Glomerular endothelial cell (primary cell): ENCODE data around the gene GPR87. TPM values are rescaled to one million over a fixed set of nuclear protein-coding genes. Genes with fewer than 3 reads are reported as not detected.

Experiments
- DNase-seq: peaks from one replicate; pipeline ENCODE4 v3.0.0-alpha.2; 2011; ENCODE audit warnings: low read depth, low spot score; ENCODE audit errors: extremely low read depth
- total RNA-seq: library from RNA; depleted of rRNA; stranded (reverse); fragments of >200 nt; gene quantifications from 2 replicates; pipeline ENCODE4 v1.2.3, GENCODE V29; 2015

Gene GPR87
- total RNA-seq, 1 donor from 2014 or later = 0.53 TPM

DNA sequence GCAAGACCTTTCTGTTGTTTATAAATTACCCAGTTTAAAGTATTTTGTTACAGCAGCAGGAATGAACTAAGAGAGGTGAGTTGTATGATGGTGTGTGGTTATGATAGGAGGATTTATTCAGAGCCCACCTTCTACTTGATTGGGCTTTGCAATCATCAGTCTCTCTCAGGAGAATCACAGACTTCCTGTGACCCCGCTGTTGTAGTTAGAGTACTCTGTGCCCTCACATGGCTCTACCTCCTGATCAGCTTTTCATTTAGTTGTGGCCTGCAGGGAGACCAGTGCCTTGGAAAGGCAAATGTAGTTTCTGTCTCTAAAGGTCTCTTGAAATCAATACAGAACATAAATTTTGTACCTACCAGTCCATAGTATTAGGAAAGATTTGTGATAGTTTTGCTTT is 30.7 kb downstream of the GPR87 start:
- no peak for DNase-seq

DNA sequence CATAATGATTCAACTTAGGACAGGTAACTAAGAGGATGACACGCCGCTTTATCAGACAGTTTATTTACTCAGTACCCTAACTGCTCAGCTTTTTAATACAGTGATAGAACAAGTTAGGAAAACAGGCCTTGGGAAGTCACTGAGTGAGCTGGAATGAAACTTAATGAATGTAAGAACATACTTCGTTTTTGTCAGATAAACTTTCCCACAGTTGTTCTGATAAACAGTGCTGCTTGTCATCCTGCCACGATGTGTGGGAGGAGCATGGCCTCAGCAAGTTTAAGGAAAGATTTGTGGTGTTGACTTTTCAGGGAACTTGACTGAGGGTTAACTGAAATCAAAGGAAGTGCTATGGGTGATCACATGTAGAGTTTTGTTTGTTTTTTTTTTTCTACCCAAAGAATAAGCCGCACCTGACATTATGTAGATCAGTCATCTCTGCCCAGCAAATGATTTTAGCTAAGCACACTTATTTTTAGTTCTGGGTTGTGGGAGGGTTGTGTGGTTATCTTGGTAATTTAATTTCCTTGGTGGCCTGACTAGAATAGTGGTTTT is 32.6 kb downstream of the GPR87 start:
- DNase-seq = no peak

DNA sequence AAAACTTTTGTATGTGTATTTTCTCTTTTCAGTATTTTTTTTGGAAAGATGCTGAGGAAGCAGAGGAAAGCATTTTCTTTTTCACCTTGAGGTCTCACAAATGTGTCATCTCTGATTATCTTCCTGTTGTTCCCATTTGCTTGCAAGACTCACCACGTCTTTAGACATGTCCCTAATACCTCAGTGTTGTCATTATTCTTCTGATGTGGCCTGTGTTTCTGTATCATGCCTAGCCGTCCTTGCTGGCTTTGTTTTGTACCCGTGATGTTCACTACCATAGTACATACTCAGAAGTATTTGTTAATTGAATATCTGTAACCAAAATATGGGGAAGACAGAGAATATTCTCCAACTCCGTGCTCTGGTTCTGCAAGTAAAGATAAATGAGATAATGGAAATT is 33.2 kb downstream of the GPR87 start:
- no peak for DNase-seq

DNA sequence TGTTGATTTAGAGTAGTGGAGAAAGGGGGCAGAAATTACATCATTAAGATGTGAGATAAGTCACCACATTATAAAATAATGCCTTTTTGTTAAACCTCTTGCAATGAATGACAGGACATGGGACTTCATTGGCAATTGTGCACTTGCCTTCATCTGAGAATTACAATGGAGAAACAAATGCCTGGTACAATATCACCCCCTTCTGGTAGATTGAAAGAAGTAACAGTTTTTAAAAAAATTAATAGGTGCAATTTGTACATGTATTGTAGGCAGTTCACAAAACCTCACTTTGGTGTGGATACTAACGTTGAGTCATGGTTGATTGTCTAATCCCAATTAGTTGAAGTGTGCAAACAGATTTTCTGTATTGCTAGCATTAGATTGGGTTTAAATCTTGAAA is 33.7 kb downstream of the GPR87 start:
- DNase-seq = peak; percentile 50

- no peak for DNase-seq
Observed at GRCh38 chr3:151281671-151282324, 34.8 kb downstream of the GPR87 start.

- DNase-seq = no peak
Observed at GRCh38 chr3:151278230-151278629, 38.4 kb downstream of the GPR87 start, which contains the start of gene P2RY14. Gene P2RY14 (minus strand): TSS chr3:151278542. CDS start chr3:151214316, 64,226 bp downstream.

DNA sequence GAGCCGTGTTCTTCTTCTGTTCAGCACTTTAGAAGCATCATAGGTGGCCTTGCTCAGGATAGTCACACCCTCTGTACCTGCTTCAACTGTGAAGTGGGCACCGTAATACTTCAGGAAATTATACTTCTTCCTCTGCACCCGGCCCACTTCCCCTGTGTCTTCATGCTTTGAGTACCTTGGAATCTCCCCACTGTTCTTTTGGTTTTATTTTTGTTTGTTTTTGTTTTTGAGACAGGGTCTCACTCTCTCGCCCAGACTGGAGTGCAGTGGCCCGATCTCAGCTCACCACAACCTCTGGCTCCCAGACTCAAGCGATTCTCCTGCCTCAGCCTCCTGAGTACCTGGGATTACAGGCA is 40.0 kb downstream of the GPR87 start:
- DNase-seq = no peak

DNA sequence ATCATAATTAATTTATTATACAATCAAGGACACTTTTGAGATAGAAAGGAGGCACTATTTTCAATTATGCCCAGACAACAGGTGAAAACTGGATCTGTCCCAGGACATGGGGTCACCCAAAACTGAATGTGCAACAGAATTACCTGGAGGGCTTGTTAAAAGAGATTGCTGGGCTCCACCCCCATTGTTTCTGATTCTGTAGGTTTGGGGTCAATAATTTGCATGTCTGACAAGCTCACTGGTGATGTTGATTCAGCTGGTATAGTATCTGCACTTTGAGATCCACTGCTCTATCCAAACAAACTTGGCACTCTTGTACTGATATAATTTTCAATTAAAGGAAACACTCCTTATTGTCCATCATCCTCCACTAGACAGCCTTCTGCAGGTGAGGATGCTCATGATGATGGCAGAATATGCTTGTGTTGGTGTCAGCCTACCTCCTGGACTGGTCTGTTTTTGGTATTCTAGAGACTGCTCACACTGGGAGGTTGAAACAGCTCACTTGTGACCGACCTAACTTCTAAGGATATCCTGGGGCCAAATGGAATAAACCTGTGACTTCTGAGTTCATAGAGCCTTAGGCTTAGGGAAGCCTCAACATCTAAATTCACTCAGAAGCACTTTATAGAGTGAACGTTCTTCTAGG is 40.5 kb downstream of the GPR87 start:
- DNase-seq = no peak

DNA sequence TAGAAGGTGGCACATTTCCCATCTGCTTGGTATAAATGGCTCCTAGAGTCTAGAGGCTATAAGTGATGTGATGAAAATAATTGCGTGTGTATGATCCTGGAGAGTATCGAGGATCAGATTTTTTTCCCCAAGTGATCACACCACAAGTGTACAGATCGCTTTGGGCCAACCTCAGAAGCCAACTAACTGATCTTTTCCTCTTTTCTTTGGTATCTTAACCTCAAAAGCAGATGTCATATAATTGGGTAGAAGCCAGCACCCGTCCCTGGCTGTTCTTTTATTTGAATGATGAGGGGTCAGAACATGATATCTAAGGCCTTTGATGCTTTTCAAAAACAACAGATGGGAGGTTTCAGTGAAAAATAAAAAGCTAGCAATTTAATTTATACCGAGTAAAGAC is 41.5 kb downstream of the GPR87 start:
- DNase-seq = no peak

DNA sequence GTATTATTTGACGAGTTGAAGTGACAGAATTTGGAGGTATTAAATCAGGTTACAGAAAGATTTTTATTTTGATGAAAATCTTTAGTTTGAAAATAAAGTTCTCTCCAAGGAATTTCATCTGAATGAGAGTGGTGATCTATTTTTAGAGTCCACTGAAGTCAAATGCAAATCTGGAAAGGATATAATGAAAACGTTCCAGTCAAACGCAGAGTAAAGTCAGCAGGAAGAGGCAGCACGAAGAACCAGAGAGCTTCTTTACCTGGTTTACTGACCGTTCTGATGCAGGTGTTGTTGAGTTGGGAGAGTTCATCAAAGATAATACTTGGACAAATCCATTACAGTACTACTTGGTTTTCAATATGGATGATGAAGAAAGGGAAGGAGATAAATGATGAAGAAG is 47.0 kb downstream of the GPR87 start:
- DNase-seq = no peak

GRCh38 chr3:151268267-151269235 is 48.1 kb downstream of the GPR87 start:
- no peak for DNase-seq

DNA sequence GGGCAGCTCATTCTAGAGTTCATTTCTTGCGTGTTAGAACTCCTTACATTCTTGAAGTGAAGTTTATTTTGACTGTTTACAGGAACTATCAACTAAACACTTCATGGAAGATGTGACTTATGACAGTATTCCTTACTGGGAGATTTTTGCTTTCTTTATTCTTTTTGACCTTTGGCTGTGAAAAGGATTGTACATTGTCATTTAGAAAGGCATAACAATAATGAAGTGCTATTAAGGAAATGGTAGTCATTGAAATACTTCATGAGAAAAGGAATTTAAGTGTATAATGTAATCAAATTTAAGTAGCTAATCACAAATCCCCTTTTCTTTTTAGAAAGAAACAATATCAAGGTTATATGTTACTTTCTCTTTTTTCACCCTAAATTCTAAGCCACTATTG is 49.6 kb downstream of the GPR87 start:
- no peak for DNase-seq

GRCh38 chr3:151265866-151266265 is 50.8 kb downstream of the GPR87 start:
- no peak for DNase-seq

DNA sequence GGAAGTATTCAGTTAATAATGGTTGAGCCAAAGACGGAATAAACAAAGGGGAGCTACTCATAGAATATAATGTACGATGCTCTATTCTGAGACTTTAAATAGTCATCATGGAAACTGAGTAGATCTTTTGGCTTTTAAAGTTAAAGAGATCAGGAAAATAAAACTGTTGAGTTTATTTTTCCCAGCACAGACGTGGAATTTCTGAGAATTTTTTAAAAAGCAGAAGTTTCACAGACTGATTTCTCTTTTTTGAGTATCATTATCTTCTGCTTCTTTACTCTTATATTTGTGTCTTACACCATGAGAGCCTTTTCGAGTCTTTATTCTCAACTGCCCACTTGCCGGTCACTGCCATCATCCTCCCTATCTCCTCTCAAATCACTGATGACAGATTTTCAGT is 51.5 kb downstream of the GPR87 start:
- no peak for DNase-seq

DNA sequence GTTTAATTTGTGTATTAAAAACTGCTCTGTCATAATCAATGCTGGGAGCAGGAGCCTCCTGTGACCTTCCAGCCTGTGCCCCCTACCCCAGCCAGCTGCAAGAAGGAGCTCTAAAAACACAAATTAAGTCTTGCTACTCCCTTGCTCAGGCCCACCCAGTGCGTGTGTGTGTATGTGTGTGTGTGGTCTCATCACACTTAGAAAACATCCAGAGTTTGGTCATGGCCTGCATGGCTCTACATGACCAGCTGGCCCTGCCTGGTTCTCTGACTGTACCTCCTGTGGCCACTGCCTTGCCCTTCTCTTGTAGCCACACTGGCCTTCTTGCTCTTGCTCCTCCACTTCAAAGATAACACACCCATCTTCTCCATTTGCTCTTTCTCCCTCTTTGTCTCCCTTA is 52.0 kb downstream of the GPR87 start:
- no peak for DNase-seq

GRCh38 chr3:151262871-151263525 is 53.6 kb downstream of the GPR87 start:
- DNase-seq = no peak

GRCh38 chr3:151259664-151260063 is 57.0 kb downstream of the GPR87 start:
- DNase-seq = no peak

GRCh38 chr3:151256749-151257148 is 59.9 kb downstream of the GPR87 start:
- no peak for DNase-seq

- DNase-seq = no peak
Observed at GRCh38 chr3:151248772-151249337, 67.8 kb downstream of the GPR87 start.
